GM13977 (cell line): ENCODE data around the gene PUM1.

Experiments used
- DNase-seq: peaks from one replicate; pipeline ENCODE4 v3.0.0; 2012; ENCODE audit warnings: low spot score
- CTCF ChIP-seq: IDR thresholded peaks from 2 replicates; pipeline ENCODE4 v1.5.1; 2012; ENCODE audit warnings: mild to moderate bottlenecking, control low read depth; ENCODE audit not compliant: insufficient read depth; ENCODE audit errors: extremely low read depth, missing control alignments
- in situ Hi-C: fragments of 300-500 bp; cut with MboI; formaldehyde crosslinking; loops from one replicate; pipeline ENCODE4 v1.12.0; 2022; ENCODE audit warnings: low sequenced_read_pairs, low pct_unique_long_range_greater_than_20kb, mixed read lengths, inconsistent platforms; ENCODE audit not compliant: unreplicated experiment

The PUM1 gene

GRCh38 chr1:30923597-30923996, 141.9 kb downstream of the PUM1 start:
- no peak for DNase-seq
- TF ChIP-seq CTCF: no peak
- in situ Hi-C loops: no loop called here

- in situ Hi-C loops: no loop called here
- DNase-seq: no peak
- no peak for TF ChIP-seq CTCF
These were observed 144.7 kb downstream of the PUM1 start for GRCh38 chr1:30920827-30921226.

GRCh38 chr1:30919025-30919881, 146.3 kb downstream of the PUM1 start:
- no peak for DNase-seq
- no peak for TF ChIP-seq CTCF
- in situ Hi-C loops: no loop called here

- no peak for TF ChIP-seq CTCF
- in situ Hi-C loops: no loop called here
- no peak for DNase-seq
These were observed 149.2 kb downstream of the PUM1 start for GRCh38 chr1:30916296-30916695.

GRCh38 chr1:30915491-30916230, 149.9 kb downstream of the PUM1 start:
- DNase-seq: no peak
- TF ChIP-seq CTCF: no peak
- in situ Hi-C loops: no loop called here

GRCh38 chr1:30914931-30915330, 150.6 kb downstream of the PUM1 start:
- DNase-seq: no peak
- in situ Hi-C loops: loop anchor here (5.0 kb wide), 2 partner anchors 123 to 193 kb away; partner anchors contain the start of gene MATN1
- TF ChIP-seq CTCF: no peak
